Mammary epithelial cell (primary cell): ENCODE results near the gene HTR7.

Experiments
- CTCF ChIP-seq, 2 donors: IDR thresholded peaks in 1 of 2; conservative IDR thresholded peaks in 1 of 2; 2 replicates each; pipeline ENCODE4 v1.5.1; 2011 to 2012; ENCODE audit warnings: inconsistent platforms in 2 of 2, low read length in 2 of 2, mild to moderate bottlenecking in 2 of 2, control low read depth in 1 of 2, low read depth in 1 of 2; ENCODE audit not compliant: insufficient read depth in 1 of 2; ENCODE audit errors: extremely low read depth in 1 of 2
- EZH2 ChIP-seq: IDR thresholded peaks from 2 replicates; pipeline ENCODE4 v1.6.1; 2012; ENCODE audit warnings: low read length, inconsistent platforms, borderline replicate concordance

DNA sequence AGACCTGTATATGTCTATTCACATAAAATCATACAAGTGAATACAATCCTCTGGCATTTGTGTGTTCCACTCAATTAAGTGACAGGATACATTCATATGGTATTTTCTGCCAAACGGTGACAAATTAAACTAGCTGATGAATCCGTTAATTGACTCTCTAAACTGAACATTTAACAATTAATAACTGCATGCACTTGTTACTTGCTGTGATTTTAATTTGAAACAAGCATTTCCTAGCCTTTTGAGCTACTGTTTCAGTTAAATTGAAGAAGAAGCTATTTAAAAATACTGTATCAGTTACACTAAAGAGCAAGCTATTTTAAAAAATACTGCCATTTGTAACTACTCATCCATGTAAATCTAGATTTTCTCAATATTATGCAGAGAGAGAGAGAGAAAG, 67.4 kb downstream of the HTR7 start:
- TF ChIP-seq EZH2 (no peak), CTCF (conservative IDR thresholded peaks at IDR 0.05 in 1 of 2, IDR thresholded peaks at IDR 0.05 in 1 of 2; ENCODE audit: extremely low read depth in 1 of 2, insufficient read depth in 1 of 2, low read depth in 1 of 2, low read length in 2 of 2) (no peak)
